CD4-positive, alpha-beta T cell treated with Interleukin-15 for 4 hours (primary cell): Measurements from ENCODE around the gene DUSP1.
"Not testable (repeated sequence)": the region's sequence is repeated elsewhere in the genome, so short reads cannot be mapped to it uniquely, and the experiment has no call there.

Source experiments
- DNase-seq: peaks from one replicate; pipeline ENCODE4 v3.0.0-alpha.2; 2020; ENCODE audit warnings: low spot score

Gene DUSP1

DNA sequence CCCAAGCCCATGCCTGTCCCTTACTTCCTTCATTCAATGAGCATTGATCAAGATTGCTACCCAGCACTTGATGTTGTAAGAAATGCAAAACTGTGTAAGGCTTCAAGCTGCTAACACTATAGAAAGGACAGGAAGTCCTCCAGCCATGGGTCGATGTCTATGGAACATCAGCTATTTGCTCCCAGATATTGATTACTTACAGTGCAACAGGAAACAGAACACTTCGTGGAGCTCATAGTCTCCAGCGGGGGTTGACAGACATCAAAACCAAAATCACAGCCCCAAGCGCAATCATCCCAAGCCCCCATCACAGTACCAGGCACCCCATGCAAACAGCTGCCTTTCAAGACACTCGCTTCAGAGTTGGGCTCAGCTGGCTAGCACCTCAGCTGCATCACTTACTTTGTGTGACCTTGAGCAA lies 26.8 kb upstream of the DUSP1 start:
- no peak for DNase-seq

DNA sequence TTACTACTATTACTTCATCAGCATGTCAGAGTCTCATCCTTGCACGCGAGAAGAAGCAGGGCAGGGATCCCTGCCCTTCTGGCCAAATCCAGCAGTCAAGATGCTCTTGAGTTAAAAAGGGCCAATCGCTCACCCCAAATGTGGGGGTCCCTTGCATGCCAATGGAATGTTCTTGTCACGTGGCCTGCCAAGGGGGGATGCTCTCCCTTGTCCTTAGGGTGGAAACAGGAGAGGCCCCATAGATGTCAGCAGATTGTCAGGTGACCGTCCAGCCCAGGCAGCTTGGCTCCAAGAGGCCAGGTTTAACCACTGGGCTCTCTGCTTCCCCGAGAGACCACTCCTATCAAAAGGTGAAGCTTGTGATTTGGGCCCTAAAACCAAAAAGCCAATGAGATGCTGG lies 25.3 kb upstream of the DUSP1 start:
- no peak for DNase-seq

DNA sequence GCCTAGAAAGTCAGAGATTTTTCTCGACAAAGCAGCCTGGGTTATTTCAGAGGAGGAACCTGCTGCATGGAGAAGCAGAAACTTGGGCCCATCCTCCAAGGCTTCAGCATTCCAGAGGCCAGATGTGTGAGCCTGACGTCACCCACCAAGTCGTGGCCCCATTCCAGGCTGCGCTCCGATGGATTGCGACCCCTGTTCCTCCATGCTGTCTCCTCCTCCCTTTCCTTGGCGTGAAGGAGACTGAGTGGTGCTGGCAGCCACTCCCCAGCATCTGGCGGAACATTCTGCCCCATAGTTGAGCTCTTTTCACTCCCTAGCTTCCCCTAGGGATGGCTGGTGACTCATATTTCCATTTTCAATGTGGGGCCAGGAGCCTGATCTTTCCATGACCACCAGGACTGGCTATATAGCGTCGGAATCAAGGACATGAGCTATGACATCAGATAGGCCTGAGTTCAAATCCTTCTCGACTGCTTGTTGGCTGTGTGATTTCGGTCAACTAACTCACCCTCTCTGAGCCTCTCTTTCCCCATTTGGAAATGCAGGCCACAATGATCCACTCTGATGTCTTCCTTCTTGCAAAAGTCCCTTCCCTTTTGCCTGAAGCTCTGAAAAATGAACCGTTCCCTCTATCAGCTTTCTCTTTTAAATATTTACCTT lies 24.5 kb upstream of the DUSP1 start:
- DNase-seq: no peak

DNA sequence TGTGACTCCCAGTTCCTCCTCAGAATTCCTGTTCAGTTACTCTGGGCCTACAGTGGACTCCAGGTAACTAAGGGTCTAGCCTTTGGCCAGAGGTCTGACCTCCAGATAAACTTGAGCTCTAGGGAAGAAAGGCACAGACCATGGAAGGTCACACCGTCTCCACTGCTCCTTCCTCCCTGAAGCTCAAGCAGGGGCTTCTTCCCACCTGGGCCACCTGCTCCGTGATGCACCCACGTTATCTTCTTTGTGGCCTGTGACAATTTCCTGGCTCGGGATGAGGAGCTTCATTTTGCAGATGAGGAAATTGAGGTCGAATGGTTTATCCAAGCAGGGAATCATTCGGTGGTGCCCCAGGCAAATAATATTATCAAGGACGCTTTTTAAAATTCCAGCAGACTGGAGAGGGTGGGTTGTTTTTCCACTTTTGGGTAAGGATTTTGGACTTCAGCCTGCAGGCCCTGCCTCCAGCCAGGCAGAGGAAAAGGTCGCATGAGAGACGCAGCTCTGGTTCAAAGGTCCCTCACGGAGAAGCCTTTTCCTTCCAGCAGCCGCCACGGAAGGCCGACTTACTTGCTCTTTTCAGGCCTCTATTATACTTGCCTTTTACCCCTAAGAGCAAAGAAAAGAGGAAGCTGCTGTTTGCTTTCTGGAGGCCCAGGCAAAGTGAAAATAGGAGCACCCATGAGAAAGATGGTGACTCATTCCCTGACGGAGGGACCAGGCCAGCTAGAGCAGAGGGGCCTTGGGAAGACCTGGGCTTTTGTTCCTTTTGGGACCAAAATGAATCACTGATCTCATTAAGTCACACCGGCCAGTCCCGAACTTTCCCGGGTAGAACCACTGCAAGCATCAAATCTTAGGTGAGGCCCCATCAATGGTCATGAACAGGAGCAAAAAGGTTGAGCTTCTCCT lies 22.8 kb upstream of the DUSP1 start:
- DNase-seq: no peak

DNA sequence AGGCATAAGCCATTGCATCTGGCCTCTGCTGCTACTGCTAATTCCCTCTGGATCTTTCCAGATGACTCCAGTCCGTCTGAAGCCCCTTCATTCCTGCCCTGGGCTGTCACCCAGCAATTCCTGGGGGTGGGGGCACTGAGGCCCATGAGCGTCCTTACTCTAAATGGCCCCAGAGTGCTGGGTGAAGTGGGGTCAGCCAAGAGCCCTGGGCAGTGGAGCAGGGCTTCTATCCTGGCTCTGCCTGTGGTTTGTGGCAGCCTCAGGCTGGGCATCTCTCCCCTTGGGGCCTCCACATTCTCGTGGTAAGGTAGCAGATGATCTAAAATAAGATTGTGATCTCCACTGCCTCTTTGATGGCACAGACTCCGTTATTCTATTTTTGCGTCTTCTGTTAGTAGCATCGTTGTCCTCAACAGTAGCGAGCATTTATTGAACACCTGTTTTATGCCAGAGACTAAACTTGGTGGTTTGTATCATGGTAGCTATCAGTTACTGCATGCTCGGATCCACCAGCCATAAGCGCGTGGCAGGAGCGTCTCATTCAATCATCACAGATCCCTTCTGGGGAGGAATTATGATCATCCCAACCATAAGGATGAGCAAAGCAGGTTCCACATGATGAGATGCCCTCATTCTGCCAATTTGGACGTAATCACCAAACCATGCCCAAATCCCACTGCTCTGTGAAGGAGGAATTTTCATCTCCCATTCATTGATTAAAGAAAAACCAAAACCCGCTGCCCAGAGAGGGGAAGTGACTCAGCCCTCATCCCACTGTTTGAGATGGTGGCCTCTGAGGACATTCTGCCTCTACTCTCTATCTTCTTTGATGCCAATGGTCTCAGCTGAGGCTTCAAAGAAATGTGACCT lies 21.9 kb upstream of the DUSP1 start:
- DNase-seq: no peak

DNA sequence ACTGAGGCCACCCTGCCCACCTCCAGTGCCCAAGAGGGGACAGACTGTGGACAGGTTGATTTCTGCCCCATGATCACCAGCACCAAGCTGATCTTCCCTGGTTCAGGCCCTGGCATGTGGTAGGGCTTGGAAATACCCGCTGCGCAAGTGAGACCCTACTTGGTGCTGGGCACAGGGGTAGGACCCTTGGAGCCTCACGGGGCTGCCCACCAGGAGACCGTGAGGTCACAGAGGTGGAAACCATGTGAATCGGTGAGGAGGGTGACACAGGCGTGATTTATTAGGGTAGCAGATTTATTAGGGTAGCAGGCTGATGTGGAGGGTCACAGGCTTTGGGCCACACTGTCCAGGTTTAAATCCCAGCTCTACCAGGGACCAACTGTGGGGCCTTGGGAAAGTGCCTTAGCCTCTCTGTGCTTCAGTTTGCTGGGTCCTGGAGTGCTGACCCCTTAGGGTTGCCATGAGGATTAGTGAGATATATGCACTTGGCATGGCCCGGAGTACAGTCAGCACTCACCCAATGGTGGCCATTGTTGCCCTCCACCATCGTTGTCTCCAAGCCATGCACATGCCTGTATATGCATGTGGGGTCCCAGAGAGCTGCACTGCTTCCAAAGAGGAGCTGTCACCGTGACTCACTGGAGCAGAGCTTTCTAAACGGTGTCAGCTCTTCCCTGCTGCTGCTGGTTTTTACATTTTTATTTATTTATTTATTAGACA lies 20.9 kb upstream of the DUSP1 start:
- no peak for DNase-seq

DNA sequence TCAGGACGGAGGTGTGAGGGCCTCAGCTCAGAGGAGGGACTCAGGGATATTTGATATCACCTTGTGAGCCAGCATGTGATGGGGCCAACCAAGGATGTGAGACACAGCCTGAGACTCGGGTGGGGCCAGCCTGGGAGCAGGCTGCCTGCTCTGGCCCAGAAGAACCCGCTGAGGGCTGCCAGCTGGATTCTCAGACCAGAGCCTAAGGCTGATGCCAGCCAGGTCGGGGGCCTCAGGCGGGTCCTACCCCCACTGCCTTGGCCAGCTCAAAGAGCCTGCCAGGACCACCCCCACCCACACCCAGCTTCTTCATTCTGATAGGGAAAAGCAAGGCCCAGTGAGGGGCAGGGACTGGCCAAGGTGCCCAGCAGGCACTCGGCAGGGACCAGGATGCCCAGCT lies 20.3 kb upstream of the DUSP1 start:
- no peak for DNase-seq

DNA sequence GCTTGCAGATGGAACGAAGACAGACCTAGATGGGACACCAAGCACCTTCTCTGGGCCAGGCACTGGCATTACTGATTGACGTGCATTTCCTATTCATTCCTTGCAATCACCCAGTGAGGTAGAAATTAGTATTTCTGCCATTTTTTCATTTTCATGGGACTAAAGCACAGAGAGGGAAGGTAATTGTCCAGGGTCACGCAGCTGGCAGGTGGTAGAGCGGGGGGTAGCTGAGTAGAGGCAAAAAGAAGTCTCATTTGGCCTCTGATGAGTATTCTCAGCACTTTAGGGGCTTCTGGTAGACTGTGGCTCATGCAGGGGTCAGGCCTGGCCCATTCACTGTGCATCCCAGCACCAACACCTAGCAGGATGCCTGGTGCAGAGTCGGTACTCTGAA lies 19.5 kb upstream of the DUSP1 start:
- no peak for DNase-seq

DNA sequence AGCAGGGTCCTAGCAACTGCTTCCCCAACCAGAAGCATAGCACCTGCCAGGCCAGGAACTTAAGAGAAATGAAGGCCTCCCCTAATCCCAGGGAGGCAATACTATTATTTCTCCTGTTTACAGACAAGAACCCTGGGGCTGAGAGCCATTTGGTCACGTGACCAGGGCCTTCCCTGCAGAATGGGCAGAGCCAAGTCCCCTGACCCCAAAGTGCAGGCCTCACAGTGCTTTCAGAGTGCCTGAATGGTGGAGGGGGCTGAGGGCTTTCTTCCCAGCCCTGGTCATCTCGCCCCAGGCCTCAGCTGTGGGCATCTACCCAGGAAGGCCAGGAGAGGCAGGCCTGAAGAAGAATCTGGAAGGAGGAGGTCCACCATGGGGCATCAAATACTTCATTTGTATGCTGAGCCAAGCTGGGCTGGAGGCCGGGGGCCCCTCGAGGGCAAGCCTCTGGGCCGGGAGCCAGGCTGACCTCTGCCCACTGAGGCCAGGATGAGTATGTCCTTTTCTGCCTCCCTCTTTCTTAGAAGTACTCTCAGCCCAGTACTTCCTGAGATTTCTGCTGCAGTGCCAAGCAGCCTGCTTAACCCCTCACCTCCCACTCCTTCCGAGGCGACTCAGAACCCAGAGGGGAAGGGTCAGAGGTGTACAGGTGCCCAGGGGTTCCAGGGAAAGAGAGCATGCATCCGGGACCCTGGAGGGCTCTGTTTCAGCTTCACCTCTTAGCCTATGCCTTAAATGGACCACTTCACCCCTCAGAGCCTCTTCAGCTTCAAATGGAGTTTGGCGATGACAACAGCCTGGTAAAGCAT lies 18.9 kb upstream of the DUSP1 start:
- DNase-seq: no peak

DNA sequence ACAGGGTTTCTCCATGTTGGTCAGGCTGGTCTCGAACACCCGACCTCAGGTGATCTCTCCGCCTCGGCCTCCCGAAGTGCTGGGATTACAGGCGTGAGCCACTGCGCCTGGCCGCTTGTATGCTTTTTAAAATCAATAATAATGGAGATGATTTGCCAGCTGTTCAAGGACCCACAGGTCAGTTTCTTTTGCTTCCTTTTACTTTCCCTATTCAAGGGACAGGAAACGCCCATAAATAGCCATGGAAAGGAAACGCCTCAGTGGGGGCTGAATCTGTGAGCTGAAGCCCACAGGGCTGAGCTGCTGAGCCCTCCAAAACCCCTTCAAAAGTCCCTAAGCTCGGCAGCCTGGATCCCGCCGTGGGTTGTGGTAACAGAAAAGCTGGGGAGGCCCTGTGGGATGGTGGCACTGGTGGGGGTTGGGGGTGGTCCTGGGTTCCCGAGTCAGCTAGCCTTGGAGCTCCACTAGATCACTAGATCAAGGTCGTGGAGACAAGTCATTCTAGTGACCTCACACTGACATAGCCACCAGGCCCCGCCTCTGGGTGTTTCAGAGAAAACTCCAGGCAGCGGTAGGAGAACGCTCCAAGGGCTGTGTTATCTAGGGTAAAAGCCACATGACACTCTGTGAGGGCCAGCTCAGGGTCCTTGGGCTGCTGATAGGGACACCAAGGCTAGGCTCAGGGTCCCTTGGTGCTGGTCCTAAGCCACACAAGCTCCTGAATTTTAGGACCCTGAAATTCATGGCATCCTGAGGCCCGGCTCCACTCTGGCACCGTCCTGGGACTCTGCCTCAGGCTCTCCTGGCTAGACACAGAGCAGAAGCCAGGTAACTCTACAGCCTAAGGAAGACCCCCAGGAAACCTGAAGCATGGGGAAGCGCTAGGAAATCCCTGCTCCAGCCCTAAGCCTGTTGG lies 18.0 kb upstream of the DUSP1 start:
- DNase-seq: no peak

DNA sequence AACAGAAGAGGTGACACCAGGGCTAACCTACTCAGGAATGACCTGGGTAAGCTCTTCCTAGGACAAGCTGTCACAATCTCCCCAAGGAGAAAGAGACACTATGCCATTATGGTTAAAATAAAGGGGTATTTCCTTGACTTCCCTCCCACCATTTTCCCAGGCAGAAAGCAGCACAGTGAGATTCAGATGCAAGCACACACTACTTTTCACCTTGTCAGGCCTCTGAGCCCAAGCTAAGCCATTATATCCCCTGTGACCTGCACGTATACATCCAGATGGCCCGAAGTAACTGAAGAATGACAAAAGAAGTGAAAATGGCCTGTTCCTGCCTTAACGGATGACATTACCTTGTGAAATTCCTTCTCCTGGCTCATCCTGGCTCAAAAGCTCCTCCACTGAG lies 16.5 kb upstream of the DUSP1 start:
- DNase-seq: not testable (repeated sequence)

DNA sequence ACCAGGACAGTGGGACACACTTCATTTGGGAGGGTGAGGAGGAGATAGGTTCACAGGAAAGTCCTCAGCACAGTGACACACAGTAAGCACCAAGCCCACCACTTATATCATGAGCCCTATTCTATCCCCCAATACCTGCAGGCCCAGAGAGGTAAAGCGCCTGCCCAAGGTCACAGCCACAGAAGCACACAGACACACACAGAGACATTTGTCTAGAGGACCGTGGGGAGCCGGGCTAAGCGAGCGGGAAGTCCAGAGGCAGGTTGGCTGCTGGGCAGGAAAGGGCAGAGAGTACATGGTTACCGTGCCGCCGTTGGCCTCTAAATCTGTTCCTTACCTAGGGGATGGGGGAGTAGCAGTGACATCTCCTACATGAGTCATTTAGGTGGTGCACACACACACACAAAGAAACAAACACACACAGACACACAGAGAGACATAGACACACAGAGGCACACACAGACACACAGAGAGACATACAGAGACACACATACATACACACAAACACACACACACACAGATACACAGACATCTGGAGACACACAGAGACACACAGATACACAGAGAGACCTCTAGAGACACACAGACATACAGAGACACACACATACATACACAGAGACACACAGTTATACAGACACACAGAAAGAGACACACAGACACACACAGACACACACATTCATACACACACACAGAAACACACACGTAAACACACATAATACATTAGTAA lies 15.9 kb upstream of the DUSP1 start:
- DNase-seq: no peak

DNA sequence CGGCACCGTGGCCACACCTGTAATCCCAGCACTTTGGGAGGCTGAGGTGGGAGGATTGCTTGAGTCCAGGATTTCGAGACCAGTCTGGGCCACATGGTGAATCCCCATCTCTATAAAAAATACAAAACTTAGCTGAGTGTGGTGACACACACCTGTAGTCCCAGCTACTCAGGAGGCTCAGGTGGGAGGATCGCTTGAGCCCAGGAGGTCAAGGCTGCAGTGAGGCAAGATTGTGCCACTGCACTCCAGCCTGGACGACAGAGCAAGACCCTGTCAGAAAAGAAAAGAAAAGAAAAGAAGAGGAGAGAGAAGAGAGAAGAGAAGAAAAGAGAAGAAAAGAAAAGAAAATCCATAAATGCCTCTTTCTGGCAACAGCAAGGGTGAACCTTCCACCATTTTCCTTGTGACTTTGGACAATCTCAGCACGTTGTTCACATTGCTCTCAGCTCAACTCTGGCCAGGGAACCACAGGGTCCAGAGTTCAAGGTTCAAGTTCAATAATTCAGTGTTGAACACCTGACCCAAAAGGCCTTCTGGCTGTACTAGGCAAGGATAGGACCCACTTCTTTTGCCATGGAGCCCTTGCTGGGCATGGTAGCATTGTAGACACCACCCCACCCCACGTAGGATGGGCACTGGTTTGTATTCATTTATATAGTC lies 14.6 kb upstream of the DUSP1 start:
- no peak for DNase-seq

DNA sequence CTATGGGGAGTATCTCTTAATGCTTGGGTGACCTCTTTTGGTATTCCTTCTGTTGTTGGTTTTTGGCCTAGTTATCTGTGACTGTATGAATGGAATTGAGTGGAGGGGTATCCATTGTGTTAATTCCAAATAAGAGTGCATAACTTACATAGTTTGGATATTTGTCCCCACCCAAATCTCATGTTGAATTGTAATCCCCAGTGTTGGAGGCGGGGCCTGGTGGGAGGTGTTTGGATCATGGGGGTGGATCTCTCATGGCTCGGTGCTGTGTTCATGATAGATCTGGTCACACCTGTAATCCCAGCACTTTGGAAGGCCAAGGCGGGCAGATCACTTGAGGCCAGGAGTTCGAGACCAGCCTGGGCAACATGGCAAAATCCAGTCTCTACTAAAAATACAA lies 13.2 kb upstream of the DUSP1 start:
- DNase-seq: not testable (repeated sequence)

DNA sequence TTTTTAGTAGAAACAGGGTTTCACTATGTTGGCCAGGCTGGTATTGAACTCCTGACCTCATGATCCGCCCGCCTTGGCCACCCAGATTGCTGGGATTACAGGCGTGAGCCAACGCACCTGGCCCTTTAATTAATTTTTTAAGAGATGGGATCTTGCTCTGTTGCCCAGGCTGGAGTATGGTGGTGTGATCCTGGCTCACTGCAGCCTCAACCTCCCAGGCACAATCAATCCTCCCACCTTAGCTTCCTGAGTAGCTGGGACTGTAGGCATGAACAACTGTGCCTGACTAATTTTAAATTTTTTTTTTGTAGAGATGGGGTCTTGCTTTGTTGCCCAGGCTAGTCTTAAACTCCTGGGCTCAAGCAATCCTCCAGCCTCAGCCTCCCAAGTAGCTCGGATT lies 12.3 kb upstream of the DUSP1 start:
- DNase-seq: not testable (repeated sequence)

DNA sequence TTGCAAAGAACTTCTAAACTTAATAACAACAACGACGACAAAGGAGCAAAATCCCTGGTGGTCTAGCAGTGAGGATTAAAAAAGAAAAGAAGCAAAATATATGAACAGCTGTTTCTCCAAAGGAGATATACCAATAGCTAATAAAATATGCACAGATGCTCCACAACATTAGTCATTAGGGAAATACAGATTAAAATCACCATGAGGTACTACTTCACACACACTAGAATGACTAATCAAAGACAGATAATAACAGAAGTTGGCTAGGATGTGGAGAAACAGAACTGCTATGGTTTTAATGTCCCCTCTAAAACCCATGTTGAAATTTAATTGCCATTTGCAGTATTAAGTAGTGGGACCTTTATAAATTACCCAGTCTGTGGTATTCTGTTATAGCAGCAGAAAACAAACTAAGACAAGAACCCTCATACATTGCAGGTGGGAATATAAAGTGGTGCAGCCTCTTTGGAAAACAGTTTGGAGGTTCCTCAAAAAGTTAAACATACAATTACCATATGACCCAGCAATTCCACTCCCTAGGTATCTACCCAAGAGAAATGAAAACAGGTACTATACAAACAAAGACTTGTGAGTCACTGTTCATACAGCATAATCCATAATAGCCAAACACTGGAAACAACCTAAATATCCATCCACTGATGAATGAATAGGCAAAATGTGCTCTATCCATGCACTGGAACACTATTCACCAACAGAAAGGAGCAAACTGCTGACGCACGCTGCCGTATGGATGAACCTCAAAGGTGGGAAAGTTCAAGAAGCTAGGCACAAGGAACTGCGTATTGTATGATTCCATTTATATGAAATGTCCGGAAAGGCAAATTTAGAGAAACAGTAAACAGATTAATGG lies 11.4 kb upstream of the DUSP1 start:
- no peak for DNase-seq

DNA sequence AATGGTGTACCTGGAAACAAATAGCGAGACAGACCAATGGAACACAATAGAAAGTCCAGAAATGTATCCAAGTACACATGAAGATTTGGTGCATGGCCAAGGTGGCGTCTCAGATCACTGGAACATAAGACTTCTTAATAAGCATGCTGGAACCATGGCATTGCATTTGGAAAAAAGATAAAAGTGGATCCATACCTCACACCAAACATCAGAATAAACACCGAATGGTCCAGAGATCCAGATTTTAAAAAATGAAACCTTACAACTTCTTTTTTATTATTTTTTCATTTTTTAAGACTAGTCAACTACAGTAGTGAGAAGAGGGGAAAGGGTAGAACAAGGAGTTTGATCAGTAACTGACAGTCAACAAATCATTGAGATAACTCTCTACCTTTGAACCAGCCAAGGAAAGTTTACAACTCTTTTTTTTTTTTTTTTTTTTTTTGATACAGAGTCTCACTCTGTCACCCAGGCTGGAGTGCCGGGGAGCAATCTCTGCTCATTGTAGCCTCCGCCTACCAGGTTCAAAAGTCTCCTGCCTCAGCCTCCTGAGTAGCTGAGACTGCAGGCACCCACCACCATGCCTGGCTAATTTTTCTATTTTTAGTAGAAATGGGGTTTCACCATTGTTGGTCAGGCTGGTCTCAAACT lies 8.8 kb upstream of the DUSP1 start:
- no peak for DNase-seq
